ENCODE results near the gene PYGL.
"Not testable (repeated sequence)": the region's sequence is repeated elsewhere in the genome, so short reads cannot be mapped to it uniquely, and the experiment has no call there.

PYGL gene

DNA sequence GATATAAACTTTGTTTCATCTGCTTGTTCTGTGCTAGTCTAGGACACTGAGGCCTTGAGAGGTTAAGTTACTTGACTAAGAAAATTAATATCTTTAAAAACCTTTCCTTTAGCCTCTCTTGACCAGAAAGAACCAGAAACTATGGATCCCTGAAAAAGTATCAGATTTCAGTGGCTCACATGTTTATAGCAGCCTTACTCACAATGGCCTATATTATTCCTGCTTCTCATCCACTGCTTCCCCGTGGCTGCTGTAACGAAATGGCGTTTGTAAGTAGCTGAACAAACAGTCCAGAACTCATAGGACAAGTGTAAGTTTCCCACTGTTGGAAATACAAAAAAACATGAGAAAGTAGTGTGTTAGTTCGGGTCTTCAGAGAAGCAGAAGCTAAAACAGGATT is 3.2 kb upstream of the PYGL start:
- DNase-seq (ENCODE audit: low read depth) = no peak
- H3K4me3 ChIP-seq (ENCODE audit: low read depth, low read length) = no peak overlapping the region
- TF ChIP-seq, protein P1, sequence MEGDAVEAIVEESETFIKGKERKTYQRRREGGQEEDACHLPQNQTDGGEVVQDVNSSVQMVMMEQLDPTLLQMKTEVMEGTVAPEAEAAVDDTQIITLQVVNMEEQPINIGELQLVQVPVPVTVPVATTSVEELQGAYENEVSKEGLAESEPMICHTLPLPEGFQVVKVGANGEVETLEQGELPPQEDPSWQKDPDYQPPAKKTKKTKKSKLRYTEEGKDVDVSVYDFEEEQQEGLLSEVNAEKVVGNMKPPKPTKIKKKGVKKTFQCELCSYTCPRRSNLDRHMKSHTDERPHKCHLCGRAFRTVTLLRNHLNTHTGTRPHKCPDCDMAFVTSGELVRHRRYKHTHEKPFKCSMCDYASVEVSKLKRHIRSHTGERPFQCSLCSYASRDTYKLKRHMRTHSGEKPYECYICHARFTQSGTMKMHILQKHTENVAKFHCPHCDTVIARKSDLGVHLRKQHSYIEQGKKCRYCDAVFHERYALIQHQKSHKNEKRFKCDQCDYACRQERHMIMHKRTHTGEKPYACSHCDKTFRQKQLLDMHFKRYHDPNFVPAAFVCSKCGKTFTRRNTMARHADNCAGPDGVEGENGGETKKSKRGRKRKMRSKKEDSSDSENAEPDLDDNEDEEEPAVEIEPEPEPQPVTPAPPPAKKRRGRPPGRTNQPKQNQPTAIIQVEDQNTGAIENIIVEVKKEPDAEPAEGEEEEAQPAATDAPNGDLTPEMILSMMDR (IDR thresholded peaks at IDR 0.05; ENCODE audit: low read depth, low read length) = no peak
- TF ChIP-seq MYC (IDR thresholded peaks at IDR 0.05; ENCODE audit: low read depth, low read length) (no peak), MAX (IDR thresholded peaks at IDR 0.05; ENCODE audit: low read depth, low read length) (no peak), POLR2A (IDR thresholded peaks at IDR 0.05; ENCODE audit: extremely low read depth, insufficient read length) (no peak)

GRCh38 chr14:50946234-50946935 is 2.1 kb upstream of the PYGL start:
- DNase-seq (ENCODE audit: low read depth) = no peak
- TF ChIP-seq MAX (IDR thresholded peaks at IDR 0.05; ENCODE audit: low read depth, low read length) (no peak), MYC (IDR thresholded peaks at IDR 0.05; ENCODE audit: low read depth, low read length) (no peak), POLR2A (IDR thresholded peaks at IDR 0.05; ENCODE audit: extremely low read depth, insufficient read length) (no peak)
- TF ChIP-seq, protein P1 (IDR thresholded peaks at IDR 0.05; ENCODE audit: low read depth, low read length) = no peak
- H3K4me3 ChIP-seq (ENCODE audit: low read depth, low read length) = no peak overlapping the region

DNA sequence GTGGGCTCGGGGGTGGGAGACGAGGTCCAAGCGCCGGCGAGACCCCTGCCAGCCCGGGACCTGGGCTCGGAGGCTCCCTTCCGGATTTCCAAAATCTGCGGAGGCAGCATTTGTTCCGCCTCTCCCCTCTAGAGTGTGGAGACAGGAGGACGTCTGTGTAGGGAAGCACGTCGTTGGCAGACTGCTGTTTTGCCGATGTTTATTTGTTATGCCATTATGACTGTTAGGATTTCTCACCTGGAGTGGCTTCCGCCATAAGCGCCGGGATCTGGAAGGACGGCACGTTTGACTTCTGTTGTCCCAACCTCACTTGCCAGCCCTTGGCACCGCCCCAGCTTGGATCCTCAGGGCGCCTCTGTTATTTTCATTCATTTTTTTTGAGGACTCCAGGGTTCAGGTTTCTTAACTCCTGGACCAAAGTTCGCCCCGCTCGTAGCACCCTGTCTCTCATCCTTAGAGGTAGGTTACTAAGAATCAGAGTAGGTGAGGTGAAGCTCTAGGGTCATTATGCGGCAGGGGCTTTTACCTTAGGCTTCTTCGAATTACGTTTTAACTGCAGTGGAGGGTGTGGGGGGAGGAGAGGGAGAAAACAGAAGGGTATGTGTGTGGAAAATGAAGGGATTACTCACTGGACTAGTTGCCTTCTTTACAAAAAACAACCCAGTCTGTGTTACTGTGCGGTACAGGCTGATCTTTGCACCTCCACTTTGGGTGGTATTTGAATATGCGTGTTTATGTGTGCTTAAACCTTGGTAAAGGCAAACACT is 547 bp upstream of the PYGL start:
- DNase-seq (ENCODE audit: low read depth) = peak; percentile 40
- TF ChIP-seq MYC (IDR thresholded peaks at IDR 0.05; ENCODE audit: low read depth, low read length) (no peak), MAX (IDR thresholded peaks at IDR 0.05; ENCODE audit: low read depth, low read length) (no peak)
- H3K4me3 ChIP-seq (ENCODE audit: low read depth, low read length) = peak overlapping the region; percentile 89

- TF ChIP-seq, protein P1 (IDR thresholded peaks at IDR 0.05; ENCODE audit: low read depth, low read length) = no peak
- TF ChIP-seq MYC (IDR thresholded peaks at IDR 0.05; ENCODE audit: low read depth, low read length) (no peak), MAX (IDR thresholded peaks at IDR 0.05; ENCODE audit: low read depth, low read length) (no peak), POLR2A (IDR thresholded peaks at IDR 0.05; ENCODE audit: extremely low read depth, insufficient read length) (peak; percentile 19)
- DNase-seq (ENCODE audit: low read depth) = peak; percentile 52
- peak overlapping the region; percentile 89 for H3K4me3 ChIP-seq (ENCODE audit: low read depth, low read length)
Observed at GRCh38 chr14:50943261-50943942, 881 bp downstream of the PYGL start.

DNA sequence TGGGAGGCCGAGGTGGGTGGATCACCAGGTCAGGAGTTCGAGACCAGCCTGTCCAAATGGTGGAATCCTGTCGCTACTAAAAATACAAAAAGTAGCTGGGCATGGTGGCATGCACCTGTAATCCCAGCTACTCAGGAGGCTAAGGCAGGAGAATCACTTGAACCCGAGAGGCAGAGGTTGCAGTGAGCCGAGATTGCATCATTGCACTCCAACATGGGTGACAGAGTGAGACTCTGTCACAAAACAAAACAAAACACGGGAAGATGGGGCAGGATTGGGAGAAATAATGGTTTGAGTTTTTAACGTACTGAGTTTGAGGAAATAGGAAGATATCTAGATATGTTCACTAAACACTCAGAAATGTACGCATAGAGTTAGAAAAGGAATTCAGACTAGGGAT is 2.6 kb downstream of the PYGL start:
- not testable (repeated sequence) for H3K4me3 ChIP-seq (ENCODE audit: low read depth, low read length); DNase-seq (ENCODE audit: low read depth)

DNA sequence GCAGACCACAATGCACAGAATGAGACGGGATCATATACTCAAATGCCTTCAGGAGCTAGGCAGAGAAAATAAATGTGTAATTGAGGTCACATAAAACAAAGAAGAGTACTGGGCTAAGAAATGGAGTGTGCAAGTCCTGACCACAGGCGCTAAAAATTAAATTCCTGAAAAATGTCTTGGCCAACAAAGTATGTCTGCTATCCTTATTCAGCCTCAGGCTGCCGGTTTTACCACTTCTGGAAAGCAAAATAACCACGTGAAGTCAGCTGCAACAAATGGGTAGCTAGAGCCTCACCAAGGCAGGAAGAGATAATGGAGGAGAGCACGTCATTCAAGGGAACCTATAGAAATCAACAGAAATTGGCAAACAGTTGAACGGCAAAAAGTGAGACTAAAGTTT is 3.1 kb downstream of the PYGL start:
- no peak for DNase-seq (ENCODE audit: low read depth)
- H3K4me3 ChIP-seq (ENCODE audit: low read depth, low read length) = no peak overlapping the region
- TF ChIP-seq, protein P1 (IDR thresholded peaks at IDR 0.05; ENCODE audit: low read depth, low read length) = no peak
